MCF 10A (cell line): ENCODE data around the gene AMZ2. TPM values are rescaled to one million over a fixed set of nuclear protein-coding genes. Genes with fewer than 3 reads are reported as not detected.

Experiments used
- Bru-seq: library from RNA; stranded (reverse); fragments of 400-500 nt; gene quantifications from one replicate; lab custom pipeline; 2021; lab: Mats Ljungman, UMichigan
- BruChase-seq, 2 experiments: library from RNA; stranded (reverse); fragments of 400-500 nt; gene quantifications; one replicate each; lab custom pipeline; 2021; lab: Mats Ljungman, UMichigan
- BruUV-seq: library from RNA; stranded (reverse); fragments of 400-500 nt; replicated peaks from 2 replicates; lab custom pipeline; 2021; lab: Mats Ljungman, UMichigan
- CTCF ChIA-PET: fragments of 300-600 bp; sonication (Branson Sonifier 250); formaldehyde crosslinking; extraction: SDS; loops from one replicate; lab custom pipeline; 2021; ENCODE audit warnings: antibody characterized with exemption, inconsistent platforms; lab: Yijun Ruan, JAX
- POLR2A ChIA-PET: fragments of 300-600, 350-650 bp; sonication (Branson Sonifier 250); formaldehyde crosslinking; extraction: SDS; loops from one replicate; lab custom pipeline; 2020; ENCODE audit warnings: antibody characterized with exemption, inconsistent platforms; lab: Yijun Ruan, JAX
- DNase-seq: peaks from one replicate; pipeline ENCODE4 v3.0.0-alpha.2; 2018; ENCODE audit not compliant: unreplicated experiment
- H3K27ac Mint-ChIP-seq: one replicate; pipeline ENCODE4 v1.8.0; 2022; ENCODE audit warnings: mild to moderate bottlenecking, low read depth, mixed read lengths; ENCODE audit not compliant: unreplicated experiment
- H3K27me3 Mint-ChIP-seq: one replicate; pipeline ENCODE4 v1.8.0; 2022; ENCODE audit warnings: mixed read lengths; ENCODE audit not compliant: insufficient read depth, unreplicated experiment
- H3K36me3 Mint-ChIP-seq: one replicate; pipeline ENCODE4 v1.8.0; 2022; ENCODE audit warnings: mild to moderate bottlenecking, moderate library complexity, mixed read lengths; ENCODE audit not compliant: insufficient read depth, unreplicated experiment
- H3K4me1 Mint-ChIP-seq: one replicate; pipeline ENCODE4 v1.8.0; 2022; ENCODE audit warnings: mixed read lengths; ENCODE audit not compliant: insufficient read depth, unreplicated experiment
- H3K4me3 Mint-ChIP-seq: one replicate; pipeline ENCODE4 v1.8.0; 2022; ENCODE audit warnings: mild to moderate bottlenecking, moderate library complexity, mixed read lengths; ENCODE audit not compliant: unreplicated experiment
- H3K9me3 Mint-ChIP-seq: one replicate; pipeline ENCODE4 v1.8.0; 2022; ENCODE audit warnings: mixed read lengths; ENCODE audit not compliant: unreplicated experiment
- intact Hi-C: fragments of 100-400 bp; cut with micrococcal nuclease; formaldehyde crosslinking; loops from 2 replicates; pipeline ENCODE4 v1.14.1; 2022
- long read RNA-seq: library from polyadenylated mRNA; stranded (forward); transcript quantifications from one replicate; pipeline ENCODE4 v2.0.0, GENCODE V29; 2022
- total RNA-seq: library from RNA; stranded (reverse); gene quantifications from 2 replicates; pipeline ENCODE4 v1.2.3, GENCODE V29; 2022
- TF ChIP-seq, protein P1 (sequence below): fragments of 200-600 bp; IDR thresholded peaks from one replicate; pipeline ENCODE4 v1.8.0; 2022; ENCODE audit warnings: antibody characterized with exemption, mild to moderate bottlenecking; ENCODE audit not compliant: unreplicated experiment

The AMZ2 gene, protein sequence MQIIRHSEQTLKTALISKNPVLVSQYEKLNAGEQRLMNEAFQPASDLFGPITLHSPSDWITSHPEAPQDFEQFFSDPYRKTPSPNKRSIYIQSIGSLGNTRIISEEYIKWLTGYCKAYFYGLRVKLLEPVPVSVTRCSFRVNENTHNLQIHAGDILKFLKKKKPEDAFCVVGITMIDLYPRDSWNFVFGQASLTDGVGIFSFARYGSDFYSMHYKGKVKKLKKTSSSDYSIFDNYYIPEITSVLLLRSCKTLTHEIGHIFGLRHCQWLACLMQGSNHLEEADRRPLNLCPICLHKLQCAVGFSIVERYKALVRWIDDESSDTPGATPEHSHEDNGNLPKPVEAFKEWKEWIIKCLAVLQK
- total RNA-seq (127 and 147 TPM in 2 replicates), Bru-seq, nascent RNA (percentile 83 among the genes with signal in this experiment), BruChase-seq, experiment 1, labeled RNA remaining after a 6-hour chase (percentile 92 among the genes with signal in this experiment), BruChase-seq, experiment 2, labeled RNA remaining after a 2-hour chase (percentile 82 among the genes with signal in this experiment)
- long read RNA-seq, transcript AMZ2-202 (7 exons, 2,402 nt): major isoform, 175 of 376 reads
- long read RNA-seq, transcript AMZ2-210 (8 exons, 1,339 nt): minor isoform, 11 of 376 reads
- long read RNA-seq, transcript AMZ2-203 (8 exons, 1,378 nt): minor isoform, 93 of 376 reads
- long read RNA-seq, partial matches to known transcripts: 7 of 376 reads
- long read RNA-seq, other reads (novel, unspliced or antisense): 83 of 376 reads

DNA sequence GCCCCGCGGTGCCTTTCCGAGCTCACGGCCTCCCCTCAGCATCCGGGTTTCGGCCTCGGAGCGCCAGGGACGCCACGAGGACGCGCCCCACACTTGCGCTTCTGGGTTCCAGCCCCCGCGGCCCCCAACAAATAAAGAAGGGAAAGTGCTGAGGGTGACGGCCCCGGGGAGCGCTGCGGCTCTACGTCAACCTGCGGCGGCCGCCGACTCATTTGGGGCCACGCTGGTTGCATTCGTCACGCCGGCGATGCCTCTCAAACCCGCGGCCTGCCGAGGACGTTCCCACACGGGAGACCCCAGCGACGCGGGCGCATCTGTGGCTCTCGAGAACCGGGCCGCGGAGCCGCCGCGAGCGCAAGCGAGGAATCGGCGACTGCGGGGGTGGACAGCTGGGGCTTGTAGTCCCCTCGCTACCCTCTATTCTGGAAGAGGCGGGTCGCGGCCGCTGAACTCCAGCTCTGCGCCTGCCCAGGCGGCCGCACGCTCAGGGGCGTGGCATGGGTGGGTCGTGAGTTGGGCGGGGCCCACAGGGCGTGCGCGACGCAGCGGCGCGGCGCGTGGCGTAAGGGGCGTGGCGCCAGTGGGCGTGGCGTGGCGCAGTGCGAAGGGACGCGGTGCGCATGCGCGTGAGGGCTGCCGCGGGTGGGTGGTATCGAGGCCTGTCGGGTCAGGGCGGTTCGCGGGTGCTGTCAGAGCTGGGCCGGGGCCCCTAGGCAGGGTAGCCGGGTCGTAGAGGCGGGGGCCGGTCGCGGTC, at the start of gene AMZ2:
TSS of gene AMZ2 (plus strand) at position 599 of the 754 bp plus-strand sequence. CDS start 2,145 bp downstream, outside the sequence.
- peak within 1 kb of the TSS; percentile 90 for H3K4me3 Mint-ChIP-seq
- H3K4me1 Mint-ChIP-seq: peaks cover 5% of the 10 kb centered on the region
- no peaks in the 10 kb centered on the region for H3K27me3 Mint-ChIP-seq
- H3K27ac Mint-ChIP-seq: peak within 1 kb of the TSS; percentile 74
- intact Hi-C loops: loop anchor here (5.0 kb wide), 1 partner anchor 40 kb away; no protein-coding TSS in a partner anchor
- ChIA-PET POLR2A (interaction anchor here (0.6 to 3.5 kb wide), 35 partner anchors 9 to 1610 kb away, joined by 3 to 75 read pairs (median 3); partner anchors contain the start of genes ARSG, PRKAR1A and WIPI1), CTCF (interaction anchor here (0.5 to 1.9 kb wide), 8 partner anchors 16 to 223 kb away, joined by 3 to 7 read pairs (median 4); partner anchors contain the start of gene WIPI1)
- TF ChIP-seq, protein P1, sequence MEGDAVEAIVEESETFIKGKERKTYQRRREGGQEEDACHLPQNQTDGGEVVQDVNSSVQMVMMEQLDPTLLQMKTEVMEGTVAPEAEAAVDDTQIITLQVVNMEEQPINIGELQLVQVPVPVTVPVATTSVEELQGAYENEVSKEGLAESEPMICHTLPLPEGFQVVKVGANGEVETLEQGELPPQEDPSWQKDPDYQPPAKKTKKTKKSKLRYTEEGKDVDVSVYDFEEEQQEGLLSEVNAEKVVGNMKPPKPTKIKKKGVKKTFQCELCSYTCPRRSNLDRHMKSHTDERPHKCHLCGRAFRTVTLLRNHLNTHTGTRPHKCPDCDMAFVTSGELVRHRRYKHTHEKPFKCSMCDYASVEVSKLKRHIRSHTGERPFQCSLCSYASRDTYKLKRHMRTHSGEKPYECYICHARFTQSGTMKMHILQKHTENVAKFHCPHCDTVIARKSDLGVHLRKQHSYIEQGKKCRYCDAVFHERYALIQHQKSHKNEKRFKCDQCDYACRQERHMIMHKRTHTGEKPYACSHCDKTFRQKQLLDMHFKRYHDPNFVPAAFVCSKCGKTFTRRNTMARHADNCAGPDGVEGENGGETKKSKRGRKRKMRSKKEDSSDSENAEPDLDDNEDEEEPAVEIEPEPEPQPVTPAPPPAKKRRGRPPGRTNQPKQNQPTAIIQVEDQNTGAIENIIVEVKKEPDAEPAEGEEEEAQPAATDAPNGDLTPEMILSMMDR: no peak
- no TSS peak for BruUV-seq
- no peaks in the 10 kb centered on the region for H3K9me3 Mint-ChIP-seq
- H3K36me3 Mint-ChIP-seq: peaks cover 29% of the 10 kb centered on the region
- DNase-seq: peak; percentile 89

DNA sequence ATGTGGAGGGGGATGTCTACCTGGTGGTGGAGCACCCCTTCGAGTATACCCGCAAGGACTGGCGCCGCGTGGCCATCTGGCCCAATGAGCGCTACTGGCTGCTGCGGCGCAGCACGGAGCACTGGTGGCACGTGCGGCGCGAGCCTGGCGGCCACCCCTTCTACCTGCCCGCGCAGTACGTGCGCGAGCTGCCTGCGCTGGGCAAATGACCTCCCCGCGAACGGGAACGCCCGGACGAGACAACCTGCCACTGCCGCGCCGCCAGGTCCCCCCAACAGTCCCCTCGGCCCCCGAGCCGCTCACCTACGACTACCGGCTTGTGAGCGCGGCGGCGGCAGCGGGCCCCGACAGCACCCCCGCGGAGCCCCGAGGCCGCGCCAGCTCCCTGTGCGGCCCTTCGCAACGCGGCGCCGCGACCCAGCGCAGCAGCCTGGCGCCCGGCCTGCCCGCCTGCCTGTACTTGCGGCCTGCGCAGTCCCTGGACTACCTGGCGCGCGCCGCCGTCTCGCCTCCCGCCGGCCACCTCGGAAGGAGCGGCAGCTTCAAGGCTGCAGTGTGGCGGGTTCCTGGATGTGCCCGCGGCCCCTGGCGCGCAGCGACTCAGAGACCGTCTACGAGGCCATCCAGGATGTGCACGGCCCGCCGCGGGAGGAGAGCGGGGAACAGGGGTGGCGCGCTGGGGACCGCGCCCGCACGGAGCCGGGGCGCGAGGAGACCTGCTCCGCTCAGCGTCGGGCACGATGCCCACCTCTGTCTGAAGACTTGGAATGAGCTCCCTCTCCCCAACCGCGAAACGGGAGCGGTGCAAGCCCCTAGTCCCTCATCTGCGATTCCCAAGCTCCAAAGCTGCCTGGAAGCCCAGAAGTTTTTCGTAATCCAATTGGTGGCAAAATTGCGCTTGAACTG, 48.7 kb upstream of the AMZ2 start:
- no peaks in the 10 kb centered on the region for H3K36me3 Mint-ChIP-seq
- intact Hi-C loops: no loop called here

More for the DNA sequence above, 48.7 kb upstream of the AMZ2 start:
- ChIA-PET POLR2A (no interaction called here), CTCF (interaction anchor here (1.0 to 4.7 kb wide), 5 partner anchors 12 to 263 kb away, joined by 5 to 40 read pairs (median 5); no protein-coding TSS in a partner anchor)
- H3K27me3 Mint-ChIP-seq: peaks cover 54% of the 10 kb centered on the region
- TF ChIP-seq, protein P1: no peak
- BruUV-seq: no TSS peak
- DNase-seq: no peak
- H3K9me3 Mint-ChIP-seq: no peaks in the 10 kb centered on the region
- no peak overlapping the region for H3K27ac Mint-ChIP-seq
- no peaks in the 10 kb centered on the region for H3K4me1 Mint-ChIP-seq
- H3K4me3 Mint-ChIP-seq: no peak overlapping the region
